Activated B cell treated with CpG ODN at 0.5 μM for 24 hours (primary cell): ENCODE measurements around the gene SP2. TPM values are rescaled to one million over a fixed set of nuclear protein-coding genes. Genes with fewer than 3 reads are reported as not detected.

ENCODE experiments used
- ATAC-seq: fragments of 200-7000 bp; cut with Tn5 transposase; one replicate; pipeline ENCODE4 v1.10.0; 2021; ENCODE audit warnings: low read depth, mild to moderate bottlenecking, moderate library complexity
- CTCF ChIA-PET: fragments of 350-600 bp; sonication (Branson Sonifier 250); formaldehyde crosslinking; loops from one replicate; lab custom pipeline; 2021; ENCODE audit warnings: antibody characterized with exemption; lab: Charles Lee
- POLR2A ChIA-PET: fragments of 350-600 bp; sonication (Branson Sonifier 250); formaldehyde crosslinking; loops from one replicate; lab custom pipeline; 2021; ENCODE audit warnings: antibody characterized with exemption; lab: Charles Lee
- DNase-seq: peaks from one replicate; pipeline ENCODE4 v3.0.0; 2022
- H3K27ac Mint-ChIP-seq: one replicate; pipeline ENCODE4 v1.8.0; 2020; ENCODE audit warnings: mixed read lengths
- H3K27me3 Mint-ChIP-seq: one replicate; pipeline ENCODE4 v1.8.0; 2021; ENCODE audit warnings: mixed read lengths
- H3K36me3 Mint-ChIP-seq: one replicate; pipeline ENCODE4 v1.8.0; 2021; ENCODE audit warnings: low read depth, mixed read lengths
- H3K4me1 Mint-ChIP-seq: one replicate; pipeline ENCODE4 v1.8.0; 2021; ENCODE audit warnings: mixed read lengths
- H3K4me3 Mint-ChIP-seq: one replicate; pipeline ENCODE4 v1.8.0; 2020; ENCODE audit warnings: mild to moderate bottlenecking, mixed read lengths
- H3K9me3 Mint-ChIP-seq: one replicate; pipeline ENCODE4 v1.8.0; 2020; ENCODE audit warnings: mixed read lengths
- intact Hi-C: fragments of 100-400 bp; cut with micrococcal nuclease; formaldehyde crosslinking; loops from one replicate; pipeline ENCODE4 v1.15.1; 2024
- total RNA-seq: library from RNA; stranded (reverse); gene quantifications from 2 replicates; pipeline ENCODE4 v1.2.3, GENCODE V29; 2022
- TF ChIP-seq, protein P1 (sequence below): fragments of 200-600 bp; IDR thresholded peaks from one replicate; pipeline ENCODE4 v1.8.0; 2022; ENCODE audit warnings: antibody characterized with exemption, mild to moderate bottlenecking

The SP2 gene
- total RNA-seq, 1 donor from 2014 or later: 28.5 TPM

DNA sequence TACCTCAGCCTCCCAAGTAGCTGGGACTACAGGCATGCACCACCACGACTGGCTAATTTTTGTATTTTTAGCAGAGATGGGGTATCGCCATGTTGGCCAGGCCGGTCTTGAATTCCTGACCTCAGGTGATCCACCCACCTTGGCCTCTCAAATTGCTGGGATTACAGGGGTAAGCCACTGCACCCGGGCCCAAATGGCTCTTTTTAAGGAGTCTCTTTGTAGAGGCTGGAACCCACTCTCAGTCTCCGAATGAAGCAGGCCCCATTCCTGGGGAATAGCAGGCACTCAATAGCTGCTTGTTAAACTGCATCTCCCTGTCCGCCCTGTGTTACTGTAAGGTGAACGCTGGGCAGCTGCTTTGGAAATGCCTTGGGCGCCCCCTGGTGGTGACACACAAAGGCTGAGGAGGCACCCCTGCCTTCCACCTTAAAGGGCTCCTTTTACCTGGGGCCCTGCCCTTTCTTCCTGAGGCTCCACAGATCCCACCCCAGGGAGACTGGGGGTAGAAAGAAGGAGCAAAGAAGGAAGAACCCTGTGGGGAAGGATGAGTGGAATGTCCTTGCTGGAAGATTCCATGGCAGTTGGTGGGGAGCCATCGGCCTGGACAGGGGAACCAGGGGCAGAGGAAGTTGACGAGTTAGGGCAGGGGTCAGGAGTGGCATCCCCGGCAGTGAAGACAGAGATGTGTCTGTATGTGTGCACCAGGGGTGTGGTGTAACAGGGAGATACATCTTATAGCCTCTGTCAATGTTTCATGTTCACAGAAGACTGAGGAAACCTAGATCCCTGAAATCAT lies 6.1 kb upstream of the SP2 start:
- intact Hi-C loops: loop anchor here (1.0 to 10.0 kb wide), 3 partner anchors 49 to 635 kb away; partner anchors contain the start of genes ITGB3 and SCRN2
- ChIA-PET CTCF (interaction anchor here (0.6 to 10.7 kb wide), 12 partner anchors 18 to 189 kb away, joined by 3 to 207 read pairs (median 4); partner anchors contain the start of genes LRRC46, MRPL10, OSBPL7 and SCRN2), POLR2A (interaction anchor here (0.5 to 2.5 kb wide), 3 partner anchors 49 to 240 kb away, joined by 3 to 22 read pairs (median 12); partner anchors contain the start of genes LRRC46, MRPL10 and SCRN2)
- Mint-ChIP-seq H3K9me3 (no peaks in the 10 kb centered on the region), H3K36me3 (no peaks in the 10 kb centered on the region), H3K4me1 (peaks cover 23% of the 10 kb centered on the region), H3K27ac (no peak overlapping the region), H3K4me3 (no peak overlapping the region), H3K27me3 (no peaks in the 10 kb centered on the region)
- peak; percentile 97 for ATAC-seq
- DNase-seq: peak; percentile 80
- TF ChIP-seq, protein P1, sequence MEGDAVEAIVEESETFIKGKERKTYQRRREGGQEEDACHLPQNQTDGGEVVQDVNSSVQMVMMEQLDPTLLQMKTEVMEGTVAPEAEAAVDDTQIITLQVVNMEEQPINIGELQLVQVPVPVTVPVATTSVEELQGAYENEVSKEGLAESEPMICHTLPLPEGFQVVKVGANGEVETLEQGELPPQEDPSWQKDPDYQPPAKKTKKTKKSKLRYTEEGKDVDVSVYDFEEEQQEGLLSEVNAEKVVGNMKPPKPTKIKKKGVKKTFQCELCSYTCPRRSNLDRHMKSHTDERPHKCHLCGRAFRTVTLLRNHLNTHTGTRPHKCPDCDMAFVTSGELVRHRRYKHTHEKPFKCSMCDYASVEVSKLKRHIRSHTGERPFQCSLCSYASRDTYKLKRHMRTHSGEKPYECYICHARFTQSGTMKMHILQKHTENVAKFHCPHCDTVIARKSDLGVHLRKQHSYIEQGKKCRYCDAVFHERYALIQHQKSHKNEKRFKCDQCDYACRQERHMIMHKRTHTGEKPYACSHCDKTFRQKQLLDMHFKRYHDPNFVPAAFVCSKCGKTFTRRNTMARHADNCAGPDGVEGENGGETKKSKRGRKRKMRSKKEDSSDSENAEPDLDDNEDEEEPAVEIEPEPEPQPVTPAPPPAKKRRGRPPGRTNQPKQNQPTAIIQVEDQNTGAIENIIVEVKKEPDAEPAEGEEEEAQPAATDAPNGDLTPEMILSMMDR: peak; percentile 67

DNA sequence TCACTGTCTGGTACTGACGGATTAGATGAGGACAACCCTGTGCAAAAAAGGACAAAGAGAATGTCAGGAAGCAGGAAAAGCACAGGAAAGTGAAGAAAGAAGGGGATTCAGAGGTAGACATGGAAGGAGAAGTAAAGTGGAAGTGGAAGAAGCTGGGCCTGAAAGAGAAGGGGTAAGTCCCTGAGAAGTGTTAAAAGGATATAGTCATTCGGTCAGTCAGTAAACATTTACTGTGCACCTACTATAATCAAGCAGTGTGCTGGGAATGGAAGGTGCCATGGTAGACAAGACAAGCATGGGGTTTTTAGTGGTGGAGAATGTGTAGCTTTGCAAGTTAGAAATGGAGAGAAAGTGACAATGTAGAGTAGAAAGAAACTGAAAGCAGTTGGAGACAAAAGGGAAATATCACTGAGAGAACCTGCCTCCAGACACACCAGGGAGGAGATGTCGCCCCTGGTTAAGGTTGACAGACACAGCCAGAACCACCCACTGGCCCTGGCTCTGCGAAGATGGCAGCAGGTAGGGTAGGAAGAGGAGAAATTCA lies 4.4 kb upstream of the SP2 start:
- intact Hi-C loops: loop anchor here (10.0 kb wide), 1 partner anchor 637 kb away; the partner anchor contains the start of gene ITGB3
- POLR2A ChIA-PET: interaction anchor here (0.6 to 2.4 kb wide), 5 partner anchors 48 to 220 kb away, joined by 3 to 12 read pairs (median 6); partner anchors contain the start of genes LRRC46, MRPL10 and SCRN2
- Mint-ChIP-seq H3K4me3 (no peak overlapping the region), H3K27ac (no peak overlapping the region), H3K36me3 (peaks cover 7% of the 10 kb centered on the region), H3K9me3 (no peaks in the 10 kb centered on the region), H3K4me1 (peaks cover 32% of the 10 kb centered on the region), H3K27me3 (no peaks in the 10 kb centered on the region)
- CTCF ChIA-PET: interaction anchor here (1.2 to 10.7 kb wide), 3 partner anchors 8 to 49 kb away, joined by 3 to 207 read pairs (median 29); partner anchors contain the start of gene SCRN2
- DNase-seq: no peak
- TF ChIP-seq, protein P1: no peak
- no peak for ATAC-seq

DNA sequence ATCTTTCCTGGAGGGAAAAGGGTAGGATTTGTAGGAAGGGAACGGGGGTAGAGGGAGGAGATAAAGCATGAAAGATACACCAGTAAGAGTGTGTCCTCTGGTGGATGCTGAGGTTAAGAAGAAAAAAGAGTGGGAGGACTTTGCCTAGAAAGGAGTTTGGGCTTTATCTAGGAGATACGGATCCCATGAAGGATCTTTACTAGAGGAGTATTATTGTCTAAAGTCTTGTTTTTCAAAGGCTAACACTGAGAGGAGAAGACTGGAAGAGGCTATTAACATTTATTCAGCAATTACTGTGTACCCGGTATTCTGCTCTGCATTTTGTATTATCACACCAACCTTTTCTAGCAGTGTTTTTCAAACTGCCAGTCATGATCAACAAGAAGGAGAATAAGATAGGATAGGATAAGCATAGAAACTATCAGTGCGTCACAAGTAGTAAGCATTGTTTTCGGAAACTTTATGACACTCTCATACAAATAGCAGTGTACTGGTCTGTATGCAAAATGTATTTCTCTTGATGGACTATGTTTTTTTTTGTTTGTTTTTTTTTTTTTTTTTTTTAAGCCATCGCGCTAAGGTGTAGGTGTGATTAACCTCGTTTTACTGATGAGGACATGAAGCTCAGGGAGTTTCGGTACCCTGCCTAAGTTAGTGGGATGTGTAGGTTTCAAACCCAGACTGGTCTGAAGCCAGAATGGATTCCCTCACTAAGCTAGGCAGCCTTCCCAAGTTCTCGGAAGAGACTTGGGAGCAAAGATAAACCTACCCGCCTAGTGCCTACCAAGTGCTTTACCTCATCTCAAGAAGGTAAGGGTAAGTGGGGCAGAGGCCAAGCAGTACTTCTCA lies 1.3 kb upstream of the SP2 start:
- Mint-ChIP-seq H3K4me1 (peaks cover 49% of the 10 kb centered on the region), H3K36me3 (peaks cover 22% of the 10 kb centered on the region), H3K27ac (peak overlapping the region; percentile 99), H3K9me3 (no peaks in the 10 kb centered on the region), H3K27me3 (no peaks in the 10 kb centered on the region), H3K4me3 (peak overlapping the region; percentile 98)
- POLR2A ChIA-PET: interaction anchor here (0.6 to 2.9 kb wide), 30 partner anchors 11 to 1783 kb away, joined by 3 to 51 read pairs (median 8); partner anchors contain the start of genes CDK5RAP3, EFCAB13, KPNB1 and LRRC46
- ATAC-seq (no peak), DNase-seq (no peak)
- TF ChIP-seq, protein P1: no peak
- CTCF ChIA-PET: interaction anchor here (0.6 to 10.7 kb wide), 3 partner anchors 52 to 965 kb away, joined by 3 to 207 read pairs (median 6); partner anchors contain the start of genes CDK5RAP3 and SCRN2
- intact Hi-C loops: loop anchor here (1.0 to 10.0 kb wide), 8 partner anchors 53 to 640 kb away; partner anchors contain the start of genes ITGB3, LRRC46, MRPL10 and NFE2L1

DNA sequence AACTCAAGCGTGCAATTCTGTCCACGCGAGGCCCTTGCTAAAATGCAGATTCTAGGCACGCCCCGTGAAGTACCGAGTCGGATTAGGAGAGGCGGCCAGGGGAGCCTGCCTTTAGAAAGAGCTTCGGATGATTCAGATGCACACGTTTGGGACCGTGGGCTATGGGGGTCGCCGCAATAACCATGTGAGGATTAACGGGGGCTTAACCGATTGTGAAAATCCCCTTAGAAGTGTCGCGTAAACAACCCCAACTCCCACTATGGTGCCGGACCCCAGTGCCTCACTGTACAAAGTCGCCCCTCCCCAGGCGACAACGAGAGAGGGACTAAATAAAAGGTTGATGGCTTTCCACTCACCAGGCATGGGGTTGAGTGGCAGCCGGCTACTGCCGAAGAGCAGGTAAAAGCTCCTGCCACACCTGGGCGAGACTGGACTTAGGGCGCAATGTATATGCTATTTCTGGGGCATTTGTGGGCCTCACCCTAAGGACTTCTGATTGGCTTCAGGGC lies 635 bp upstream of the SP2 start:
- DNase-seq (no peak), ATAC-seq (no peak)
- ChIA-PET POLR2A (interaction anchor here (0.6 to 2.9 kb wide), 38 partner anchors 9 to 1782 kb away, joined by 3 to 51 read pairs (median 5); partner anchors contain the start of genes CDK5RAP3, EFCAB13, KPNB1 and LRRC46), CTCF (interaction anchor here (0.6 to 10.7 kb wide), 3 partner anchors 53 to 965 kb away, joined by 3 to 207 read pairs (median 6); partner anchors contain the start of genes CDK5RAP3 and SCRN2)
- peaks cover 44% of the 10 kb centered on the region for H3K4me1 Mint-ChIP-seq
- intact Hi-C loops: loop anchor here (1.0 to 10.0 kb wide), 8 partner anchors 54 to 641 kb away; partner anchors contain the start of genes ITGB3, LRRC46, MRPL10 and NFE2L1
- H3K27ac Mint-ChIP-seq: peak overlapping the region; percentile 99
- TF ChIP-seq, protein P1: no peak
- H3K9me3 Mint-ChIP-seq: no peaks in the 10 kb centered on the region
- no peaks in the 10 kb centered on the region for H3K27me3 Mint-ChIP-seq
- H3K36me3 Mint-ChIP-seq: peaks cover 27% of the 10 kb centered on the region
- H3K4me3 Mint-ChIP-seq: peak overlapping the region; percentile 98
